Progenitor cell of endocrine pancreas (in vitro differentiated cells): Measurements from ENCODE around the gene UPK1A. TPM values are rescaled to one million over a fixed set of nuclear protein-coding genes. Genes with fewer than 3 reads are reported as not detected.
A peak's percentile ranks its signal among the peaks of the same experiment; 100 is the strongest.

Experiments
- DNase-seq: peaks from one replicate; pipeline ENCODE4 v3.0.0; 2021; ENCODE audit warnings: low spot score; ENCODE audit not compliant: unreplicated experiment
- H3K27ac Mint-ChIP-seq: 2 replicates; pipeline ENCODE4 v1.8.0; 2021; ENCODE audit warnings: mild to moderate bottlenecking, moderate library complexity, mixed read lengths
- H3K27me3 Mint-ChIP-seq: 2 replicates; pipeline ENCODE4 v1.8.0; 2021; ENCODE audit warnings: mixed read lengths
- H3K36me3 Mint-ChIP-seq: 2 replicates; pipeline ENCODE4 v1.8.0; 2022; ENCODE audit warnings: mixed read lengths; ENCODE audit not compliant: insufficient read depth
- H3K4me1 Mint-ChIP-seq: 2 replicates; pipeline ENCODE4 v1.8.0; 2021; ENCODE audit warnings: low read depth, mixed read lengths
- H3K4me3 Mint-ChIP-seq: 2 replicates; pipeline ENCODE4 v1.8.0; 2021; ENCODE audit warnings: low read depth, mild to moderate bottlenecking, moderate library complexity, mixed read lengths
- H3K9me3 Mint-ChIP-seq: 2 replicates; pipeline ENCODE4 v1.8.0; 2021; ENCODE audit warnings: low read depth, mixed read lengths
- total RNA-seq: library from RNA; stranded (reverse); gene quantifications from 2 replicates; pipeline ENCODE4 v1.2.1, GENCODE V29; 2021
- TF ChIP-seq, protein P1 (sequence below): fragments of 200-600 bp; sonication (generic); IDR thresholded peaks from one replicate; pipeline ENCODE4 v1.5.0; 2021; ENCODE audit warnings: antibody characterized with exemption, mild to moderate bottlenecking; ENCODE audit not compliant: unreplicated experiment

Gene UPK1A
- total RNA-seq, 1 donor from 2014 or later: not detected

DNA sequence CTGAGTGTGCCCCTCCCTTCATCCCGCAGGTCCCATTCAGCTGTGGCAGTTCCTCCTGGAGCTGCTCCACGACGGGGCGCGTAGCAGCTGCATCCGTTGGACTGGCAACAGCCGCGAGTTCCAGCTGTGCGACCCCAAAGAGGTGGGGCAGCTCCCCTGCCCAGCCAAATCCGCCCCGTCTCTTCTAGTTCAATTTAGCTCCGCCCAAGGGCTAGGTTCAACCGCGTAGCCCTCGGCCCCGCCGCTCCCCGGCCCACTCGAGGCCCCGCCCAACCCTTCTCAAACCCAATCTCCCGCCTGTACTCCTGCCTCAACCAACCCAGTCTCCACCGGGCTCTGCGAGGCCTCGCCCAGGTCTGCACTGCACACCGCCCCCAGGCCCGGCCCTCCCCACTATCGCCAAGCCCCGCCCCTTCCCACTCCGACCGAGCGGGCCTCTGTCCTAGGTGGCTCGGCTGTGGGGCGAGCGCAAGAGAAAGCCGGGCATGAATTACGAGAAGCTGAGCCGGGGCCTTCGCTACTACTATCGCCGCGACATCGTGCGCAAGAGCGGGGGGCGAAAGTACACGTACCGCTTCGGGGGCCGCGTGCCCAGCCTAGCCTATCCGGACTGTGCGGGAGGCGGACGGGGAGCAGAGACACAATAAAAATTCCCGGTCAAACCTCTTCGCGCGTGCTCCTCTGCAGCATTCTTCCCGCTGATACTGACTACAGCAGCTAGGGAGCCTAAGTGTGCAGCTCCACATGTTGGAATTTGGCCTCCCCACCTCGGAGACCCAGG, 21.9 kb upstream of the UPK1A start:
- peaks cover 8% of the 10 kb centered on the region for H3K27me3 Mint-ChIP-seq
- peak overlapping the region; percentile 92 for H3K27ac Mint-ChIP-seq
- no peaks in the 10 kb centered on the region for H3K9me3 Mint-ChIP-seq
- H3K36me3 Mint-ChIP-seq: no peaks in the 10 kb centered on the region
- H3K4me1 Mint-ChIP-seq: peaks cover 14% of the 10 kb centered on the region
- DNase-seq: peak; percentile 68
- TF ChIP-seq, protein P1, sequence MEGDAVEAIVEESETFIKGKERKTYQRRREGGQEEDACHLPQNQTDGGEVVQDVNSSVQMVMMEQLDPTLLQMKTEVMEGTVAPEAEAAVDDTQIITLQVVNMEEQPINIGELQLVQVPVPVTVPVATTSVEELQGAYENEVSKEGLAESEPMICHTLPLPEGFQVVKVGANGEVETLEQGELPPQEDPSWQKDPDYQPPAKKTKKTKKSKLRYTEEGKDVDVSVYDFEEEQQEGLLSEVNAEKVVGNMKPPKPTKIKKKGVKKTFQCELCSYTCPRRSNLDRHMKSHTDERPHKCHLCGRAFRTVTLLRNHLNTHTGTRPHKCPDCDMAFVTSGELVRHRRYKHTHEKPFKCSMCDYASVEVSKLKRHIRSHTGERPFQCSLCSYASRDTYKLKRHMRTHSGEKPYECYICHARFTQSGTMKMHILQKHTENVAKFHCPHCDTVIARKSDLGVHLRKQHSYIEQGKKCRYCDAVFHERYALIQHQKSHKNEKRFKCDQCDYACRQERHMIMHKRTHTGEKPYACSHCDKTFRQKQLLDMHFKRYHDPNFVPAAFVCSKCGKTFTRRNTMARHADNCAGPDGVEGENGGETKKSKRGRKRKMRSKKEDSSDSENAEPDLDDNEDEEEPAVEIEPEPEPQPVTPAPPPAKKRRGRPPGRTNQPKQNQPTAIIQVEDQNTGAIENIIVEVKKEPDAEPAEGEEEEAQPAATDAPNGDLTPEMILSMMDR: no peak
- peak overlapping the region; percentile 79 for H3K4me3 Mint-ChIP-seq

DNA sequence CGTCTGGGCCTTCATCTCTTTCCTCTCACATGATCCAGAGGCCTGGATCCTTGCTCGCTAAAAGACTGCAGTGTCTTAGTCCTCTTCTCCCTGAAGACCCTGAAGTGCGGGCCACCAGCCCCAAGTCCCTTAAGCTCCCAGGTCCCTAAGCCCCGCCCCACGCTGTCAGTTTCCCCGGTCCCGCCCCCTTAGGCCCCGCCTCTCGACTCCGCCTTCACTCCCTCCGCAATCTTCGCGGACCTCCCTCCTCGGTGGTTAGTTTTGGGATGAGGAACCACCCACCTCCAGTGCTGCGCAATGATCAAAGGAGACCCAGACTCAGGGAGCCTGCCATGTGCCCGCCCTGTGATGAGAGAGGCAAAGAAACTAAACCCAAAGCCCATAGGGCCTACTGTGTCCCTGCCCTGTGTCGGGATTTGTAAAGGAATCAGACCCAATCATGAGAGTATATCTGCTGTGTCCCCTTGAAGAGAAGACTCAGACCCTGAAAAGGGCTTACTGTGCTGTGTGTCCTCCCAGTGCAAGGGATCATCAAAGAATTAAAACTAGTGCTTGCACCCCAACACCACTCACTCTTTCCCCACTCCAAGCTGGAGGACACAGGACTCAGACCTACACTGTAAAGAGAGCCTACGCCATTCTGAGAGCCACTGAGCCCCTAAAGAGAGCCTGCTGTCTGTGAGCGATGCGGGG, 21.2 kb upstream of the UPK1A start:
- Mint-ChIP-seq H3K36me3 (no peaks in the 10 kb centered on the region), H3K4me3 (peak overlapping the region; percentile 79), H3K9me3 (no peaks in the 10 kb centered on the region), H3K27me3 (peaks cover 8% of the 10 kb centered on the region), H3K27ac (peak overlapping the region; percentile 92), H3K4me1 (peaks cover 14% of the 10 kb centered on the region)
- peak; percentile 53 for DNase-seq
- TF ChIP-seq, protein P1: no peak

GRCh38 chr19:35645680-35646511, 20.4 kb upstream of the UPK1A start:
- Mint-ChIP-seq H3K4me3 (no peak overlapping the region), H3K36me3 (no peaks in the 10 kb centered on the region), H3K27me3 (peaks cover 8% of the 10 kb centered on the region), H3K4me1 (peaks cover 14% of the 10 kb centered on the region), H3K9me3 (no peaks in the 10 kb centered on the region), H3K27ac (no peak overlapping the region)
- DNase-seq: no peak
- TF ChIP-seq, protein P1: no peak

GRCh38 chr19:35648017-35648961, 18.0 kb upstream of the UPK1A start, which contains the start of gene COX6B1:
COX6B1 (plus strand) TSS chr19:35648323; CDS start chr19:35651244, 2,921 bp downstream.
- DNase-seq: peak; percentile 72
- Mint-ChIP-seq H3K9me3 (no peaks in the 10 kb centered on the region), H3K27ac (peak within 1 kb of the TSS; percentile 96), H3K27me3 (peaks cover 8% of the 10 kb centered on the region), H3K4me3 (peak within 1 kb of the TSS; percentile 97), H3K4me1 (peaks cover 14% of the 10 kb centered on the region), H3K36me3 (no peaks in the 10 kb centered on the region)
- TF ChIP-seq, protein P1: no peak
